Hepatocyte (in vitro differentiated cells): ENCODE data around the gene GINS1.

Experiments used
- EZH2 ChIP-seq: fragments of 200-600 bp; sonication (generic); IDR thresholded peaks from 2 replicates; pipeline ENCODE4 v1.6.1; 2016; ENCODE audit warnings: antibody characterized with exemption, mild to moderate bottlenecking, borderline replicate concordance
- TF ChIP-seq, protein P1 (sequence below): fragments of 200-600 bp; sonication (generic); IDR thresholded peaks from 2 replicates; pipeline ENCODE4 v1.5.1; 2016; ENCODE audit warnings: antibody characterized with exemption, mild to moderate bottlenecking; ENCODE audit not compliant: poor library complexity

DNA sequence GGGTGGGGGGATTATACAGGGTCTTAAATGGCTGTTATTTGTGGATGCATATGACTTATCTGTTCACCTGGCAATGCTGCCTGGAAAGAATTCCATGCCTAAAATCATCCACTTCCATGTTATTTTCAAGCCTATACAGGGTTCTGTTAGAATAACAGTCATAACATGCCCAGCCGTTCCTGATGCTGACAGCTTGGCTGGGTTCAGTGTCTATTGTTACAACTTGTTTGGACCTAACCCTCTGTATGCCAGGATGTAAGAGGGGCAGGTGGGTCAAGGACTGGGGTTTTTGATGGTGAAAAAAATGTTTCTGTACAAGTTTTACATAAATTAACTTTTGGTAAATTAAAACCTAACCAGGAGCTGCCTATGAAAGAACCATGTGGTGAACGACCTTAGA lies 79.8 kb downstream of the GINS1 start:
- TF ChIP-seq, protein P1, sequence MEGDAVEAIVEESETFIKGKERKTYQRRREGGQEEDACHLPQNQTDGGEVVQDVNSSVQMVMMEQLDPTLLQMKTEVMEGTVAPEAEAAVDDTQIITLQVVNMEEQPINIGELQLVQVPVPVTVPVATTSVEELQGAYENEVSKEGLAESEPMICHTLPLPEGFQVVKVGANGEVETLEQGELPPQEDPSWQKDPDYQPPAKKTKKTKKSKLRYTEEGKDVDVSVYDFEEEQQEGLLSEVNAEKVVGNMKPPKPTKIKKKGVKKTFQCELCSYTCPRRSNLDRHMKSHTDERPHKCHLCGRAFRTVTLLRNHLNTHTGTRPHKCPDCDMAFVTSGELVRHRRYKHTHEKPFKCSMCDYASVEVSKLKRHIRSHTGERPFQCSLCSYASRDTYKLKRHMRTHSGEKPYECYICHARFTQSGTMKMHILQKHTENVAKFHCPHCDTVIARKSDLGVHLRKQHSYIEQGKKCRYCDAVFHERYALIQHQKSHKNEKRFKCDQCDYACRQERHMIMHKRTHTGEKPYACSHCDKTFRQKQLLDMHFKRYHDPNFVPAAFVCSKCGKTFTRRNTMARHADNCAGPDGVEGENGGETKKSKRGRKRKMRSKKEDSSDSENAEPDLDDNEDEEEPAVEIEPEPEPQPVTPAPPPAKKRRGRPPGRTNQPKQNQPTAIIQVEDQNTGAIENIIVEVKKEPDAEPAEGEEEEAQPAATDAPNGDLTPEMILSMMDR = no peak
- no peak for TF ChIP-seq EZH2
